Brain microvascular endothelial cell (primary cell): ENCODE data around the gene ACAD11.
A peak's percentile ranks its signal among the peaks of the same experiment; 100 is the strongest.

Experiments
- DNase-seq: peaks from one replicate; pipeline ENCODE4 v3.0.0-alpha.2; 2020
- H3K27ac ChIP-seq: fragments of 250-450 bp; sonication (Bioruptor Pico); 2 replicates; pipeline ENCODE4 v1.5.1; 2020; ENCODE audit warnings: mild to moderate bottlenecking, moderate library complexity
- H3K27me3 ChIP-seq: fragments of 250-450 bp; sonication (Bioruptor Pico); replicated peaks from 2 replicates; pipeline ENCODE4 v1.5.1; 2020; ENCODE audit warnings: mild to moderate bottlenecking
- H3K36me3 ChIP-seq: fragments of 250-450 bp; sonication (Bioruptor Pico); replicated peaks from 2 replicates; pipeline ENCODE4 v1.5.1; 2020; ENCODE audit warnings: mild to moderate bottlenecking
- H3K4me3 ChIP-seq: 2 replicates; pipeline ENCODE4 v1.5.1; 2011; ENCODE audit warnings: low read depth, mild to moderate bottlenecking, control low read depth, low read length, moderate library complexity
- in situ Hi-C: cut with HindIII; loops from 2 replicates; pipeline ENCODE4 v1.10.0; 2017; ENCODE audit warnings: low sequenced_read_pairs, low pct_ligation_motif_present
- TF ChIP-seq, protein P1 (sequence below): IDR thresholded peaks from 2 replicates; pipeline ENCODE4 v1.5.1; 2011; ENCODE audit warnings: low read depth, mild to moderate bottlenecking, moderate library complexity, low read length, control low read depth, inconsistent platforms; ENCODE audit errors: missing control alignments

ACAD11 gene

DNA sequence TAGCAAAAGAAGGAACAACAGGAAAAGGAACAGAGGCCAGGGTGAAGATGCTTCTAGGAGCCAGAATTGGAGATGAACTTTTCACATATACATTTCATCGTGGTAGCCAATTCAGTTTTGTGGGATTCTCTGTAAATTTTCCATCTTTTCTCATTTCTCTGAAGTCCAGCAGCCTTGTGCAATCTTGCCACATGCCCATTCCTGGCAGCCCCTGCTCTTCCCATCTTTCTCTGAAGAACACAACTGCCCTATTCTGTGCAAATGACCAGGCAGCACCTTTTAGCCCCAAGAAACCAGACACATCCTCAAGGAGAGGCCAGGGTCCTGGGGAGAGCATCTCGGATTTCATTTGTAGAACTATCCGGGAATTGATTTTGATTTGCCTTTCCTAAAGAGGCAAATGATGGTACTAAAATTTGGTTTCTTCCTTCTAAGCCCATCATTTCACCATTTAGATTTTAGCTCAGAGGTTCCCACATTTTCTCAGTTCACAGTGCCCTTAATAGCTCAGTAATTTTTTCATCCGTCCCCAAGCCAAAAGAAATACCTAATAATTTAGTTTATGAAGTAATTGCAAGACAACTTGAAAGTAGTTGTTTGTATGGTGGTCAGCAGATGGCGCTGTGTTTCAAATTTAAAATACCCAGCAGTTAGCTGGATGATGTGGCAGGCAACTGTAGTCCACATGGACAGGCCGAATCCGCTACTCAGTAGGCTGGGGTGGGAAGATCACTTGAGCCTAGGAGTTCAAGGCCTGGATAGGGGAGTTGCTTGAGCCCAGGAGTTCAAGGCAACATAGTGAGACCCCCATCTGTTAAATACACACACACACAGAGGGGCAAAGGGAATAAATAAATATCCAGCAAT is 123.8 kb downstream of the ACAD11 start:
- Histone ChIP-seq H3K4me3 (no peak overlapping the region), H3K27me3 (no peaks in the 10 kb centered on the region), H3K36me3 (peaks cover 15% of the 10 kb centered on the region), H3K27ac (peak overlapping the region; percentile 62)
- DNase-seq: peak; percentile 86
- in situ Hi-C loops: loop anchor here (25.0 kb wide), 1 partner anchor 101 kb away; no protein-coding TSS in a partner anchor
- TF ChIP-seq, protein P1, sequence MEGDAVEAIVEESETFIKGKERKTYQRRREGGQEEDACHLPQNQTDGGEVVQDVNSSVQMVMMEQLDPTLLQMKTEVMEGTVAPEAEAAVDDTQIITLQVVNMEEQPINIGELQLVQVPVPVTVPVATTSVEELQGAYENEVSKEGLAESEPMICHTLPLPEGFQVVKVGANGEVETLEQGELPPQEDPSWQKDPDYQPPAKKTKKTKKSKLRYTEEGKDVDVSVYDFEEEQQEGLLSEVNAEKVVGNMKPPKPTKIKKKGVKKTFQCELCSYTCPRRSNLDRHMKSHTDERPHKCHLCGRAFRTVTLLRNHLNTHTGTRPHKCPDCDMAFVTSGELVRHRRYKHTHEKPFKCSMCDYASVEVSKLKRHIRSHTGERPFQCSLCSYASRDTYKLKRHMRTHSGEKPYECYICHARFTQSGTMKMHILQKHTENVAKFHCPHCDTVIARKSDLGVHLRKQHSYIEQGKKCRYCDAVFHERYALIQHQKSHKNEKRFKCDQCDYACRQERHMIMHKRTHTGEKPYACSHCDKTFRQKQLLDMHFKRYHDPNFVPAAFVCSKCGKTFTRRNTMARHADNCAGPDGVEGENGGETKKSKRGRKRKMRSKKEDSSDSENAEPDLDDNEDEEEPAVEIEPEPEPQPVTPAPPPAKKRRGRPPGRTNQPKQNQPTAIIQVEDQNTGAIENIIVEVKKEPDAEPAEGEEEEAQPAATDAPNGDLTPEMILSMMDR: peak; percentile 56

DNA sequence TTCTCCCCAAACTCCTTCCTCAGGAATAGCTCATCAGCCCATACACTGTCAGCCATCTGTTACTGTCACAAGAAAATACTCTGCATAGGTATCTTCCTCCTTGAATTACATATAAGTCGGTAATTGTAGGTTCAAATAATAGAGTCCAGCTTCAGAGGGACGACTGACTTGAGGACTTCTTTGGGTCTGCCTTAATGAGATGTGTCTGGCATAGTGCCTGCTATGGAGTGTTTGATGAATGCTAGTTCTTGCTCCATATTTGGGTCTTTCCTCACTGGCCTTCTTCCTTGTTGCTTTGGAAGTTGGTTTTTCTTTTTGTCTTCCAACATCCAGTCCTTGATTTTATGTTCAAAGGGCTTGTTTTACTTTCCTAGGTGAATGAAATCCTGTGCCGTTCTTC is 129.0 kb downstream of the ACAD11 start:
- Histone ChIP-seq H3K36me3 (peaks cover 44% of the 10 kb centered on the region), H3K4me3 (no peak overlapping the region), H3K27ac (no peak overlapping the region), H3K27me3 (no peaks in the 10 kb centered on the region)
- TF ChIP-seq, protein P1: no peak
- DNase-seq: no peak
- in situ Hi-C loops: loop anchor here (25.0 kb wide), 1 partner anchor 107 kb away; no protein-coding TSS in a partner anchor

DNA sequence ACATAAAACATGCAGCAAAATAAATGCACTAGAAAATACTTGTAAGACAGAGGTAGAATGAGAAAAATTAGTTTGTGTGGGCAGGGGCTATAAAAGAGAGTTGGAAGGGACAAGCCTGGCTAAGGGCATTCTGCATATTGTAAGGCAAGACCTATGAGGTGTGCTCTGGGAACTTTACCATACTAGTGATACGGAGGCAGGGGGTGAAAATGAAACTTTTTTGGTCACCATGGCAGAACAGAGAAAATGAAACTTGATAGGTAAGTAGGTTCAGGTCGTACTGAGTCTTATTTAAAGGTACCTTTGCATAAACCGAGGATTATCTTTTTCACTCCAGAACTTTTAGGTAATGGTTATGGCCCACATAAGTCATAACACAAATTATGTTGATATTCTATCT is 137.3 kb downstream of the ACAD11 start:
- TF ChIP-seq, protein P1: no peak
- Histone ChIP-seq H3K4me3 (no peak overlapping the region), H3K27ac (no peak overlapping the region), H3K36me3 (peaks cover 37% of the 10 kb centered on the region), H3K27me3 (no peaks in the 10 kb centered on the region)
- in situ Hi-C loops: no loop called here
- no peak for DNase-seq

DNA sequence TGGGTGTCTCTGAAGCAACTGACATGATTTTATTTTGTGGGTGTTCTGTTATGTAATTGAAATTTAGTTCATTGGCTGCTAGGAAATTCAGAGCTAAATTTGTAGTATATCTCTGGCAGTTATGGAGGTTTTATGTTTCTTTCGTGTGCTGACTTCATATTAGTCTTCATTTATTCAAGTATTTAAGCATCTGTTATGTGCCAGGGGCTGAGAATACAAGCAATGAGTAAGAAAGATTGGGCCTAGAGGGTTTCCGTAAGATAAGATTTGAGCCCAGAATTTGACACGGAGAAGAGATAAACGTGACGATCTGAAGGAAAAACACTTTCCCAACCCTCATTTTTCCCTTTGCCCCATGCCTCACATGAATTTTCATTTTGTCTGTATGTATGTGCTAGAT is 137.7 kb downstream of the ACAD11 start:
- in situ Hi-C loops: no loop called here
- H3K27me3 ChIP-seq: no peaks in the 10 kb centered on the region
- H3K27ac ChIP-seq: no peak overlapping the region
- TF ChIP-seq, protein P1: no peak
- peaks cover 39% of the 10 kb centered on the region for H3K36me3 ChIP-seq
- no peak for DNase-seq
- H3K4me3 ChIP-seq: no peak overlapping the region

DNA sequence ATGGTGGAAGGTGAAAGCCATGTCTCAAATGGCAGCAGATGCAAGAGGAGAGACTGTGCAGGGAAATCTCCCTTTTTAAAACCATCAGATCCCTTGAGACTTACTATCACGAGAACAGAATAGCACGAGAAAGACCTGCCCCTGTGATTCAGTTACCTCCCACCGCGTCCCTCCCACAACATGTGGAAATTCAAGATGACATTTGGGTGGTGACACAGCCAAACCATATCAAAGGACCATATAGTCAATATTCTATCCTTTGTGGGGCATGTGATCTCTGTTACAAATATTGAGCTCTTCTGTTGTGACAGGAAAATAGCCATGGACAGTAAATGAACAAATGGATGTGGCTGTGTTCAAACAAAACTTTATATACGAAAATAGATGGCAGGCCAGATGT is 139.7 kb downstream of the ACAD11 start:
- H3K27ac ChIP-seq: no peak overlapping the region
- H3K27me3 ChIP-seq: no peaks in the 10 kb centered on the region
- H3K36me3 ChIP-seq: peaks cover 44% of the 10 kb centered on the region
- in situ Hi-C loops: no loop called here
- no peak overlapping the region for H3K4me3 ChIP-seq
- no peak for DNase-seq
- TF ChIP-seq, protein P1: no peak
